A673 (cell line): Measurements from ENCODE around the gene CCT6A.

ENCODE experiments used
- EZH2 ChIP-seq: fragments of 200-600 bp; sonication (generic); IDR thresholded peaks from 2 replicates; pipeline ENCODE4 v1.6.1; 2017; ENCODE audit warnings: borderline replicate concordance, low read depth, mild to moderate bottlenecking, mixed read lengths, antibody characterized with exemption, low read length; ENCODE audit not compliant: poor library complexity, severe bottlenecking
- TF ChIP-seq, protein P1 (sequence below): fragments of 300-800, 200-600 bp; sonication (generic); conservative IDR thresholded peaks from 2 replicates; pipeline ENCODE4 v1.5.1; 2017; ENCODE audit warnings: low read depth, mild to moderate bottlenecking, antibody characterized with exemption, low read length, moderate library complexity, mixed read lengths

DNA sequence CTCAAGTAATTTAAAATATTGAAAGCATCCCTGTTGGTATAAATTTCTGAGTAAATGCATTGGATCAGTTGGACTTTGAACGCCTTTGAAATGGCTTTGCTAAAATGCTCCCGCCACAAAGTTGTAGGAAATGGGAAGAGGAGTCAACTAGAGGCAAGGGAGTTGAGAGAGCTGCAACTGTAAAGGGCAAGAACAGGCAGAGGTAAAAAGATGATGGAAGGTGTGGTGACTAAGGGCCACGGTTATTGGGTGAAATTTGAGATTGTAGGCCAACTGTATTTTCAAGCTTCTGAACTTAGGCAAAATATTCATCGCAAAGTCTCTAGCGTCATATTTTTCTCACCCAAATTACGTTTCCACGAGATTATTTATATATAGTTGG, 11.9 kb downstream of the CCT6A start:
- TF ChIP-seq, protein P1, sequence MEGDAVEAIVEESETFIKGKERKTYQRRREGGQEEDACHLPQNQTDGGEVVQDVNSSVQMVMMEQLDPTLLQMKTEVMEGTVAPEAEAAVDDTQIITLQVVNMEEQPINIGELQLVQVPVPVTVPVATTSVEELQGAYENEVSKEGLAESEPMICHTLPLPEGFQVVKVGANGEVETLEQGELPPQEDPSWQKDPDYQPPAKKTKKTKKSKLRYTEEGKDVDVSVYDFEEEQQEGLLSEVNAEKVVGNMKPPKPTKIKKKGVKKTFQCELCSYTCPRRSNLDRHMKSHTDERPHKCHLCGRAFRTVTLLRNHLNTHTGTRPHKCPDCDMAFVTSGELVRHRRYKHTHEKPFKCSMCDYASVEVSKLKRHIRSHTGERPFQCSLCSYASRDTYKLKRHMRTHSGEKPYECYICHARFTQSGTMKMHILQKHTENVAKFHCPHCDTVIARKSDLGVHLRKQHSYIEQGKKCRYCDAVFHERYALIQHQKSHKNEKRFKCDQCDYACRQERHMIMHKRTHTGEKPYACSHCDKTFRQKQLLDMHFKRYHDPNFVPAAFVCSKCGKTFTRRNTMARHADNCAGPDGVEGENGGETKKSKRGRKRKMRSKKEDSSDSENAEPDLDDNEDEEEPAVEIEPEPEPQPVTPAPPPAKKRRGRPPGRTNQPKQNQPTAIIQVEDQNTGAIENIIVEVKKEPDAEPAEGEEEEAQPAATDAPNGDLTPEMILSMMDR = no peak
- no peak for TF ChIP-seq EZH2
